Heart right ventricle (tissue), 16 donors: ENCODE data around the gene PCDHGB6. TPM values are rescaled to one million over a fixed set of nuclear protein-coding genes. Genes with fewer than 3 reads are reported as not detected.
"Not testable (repeated sequence)": the region's sequence is repeated elsewhere in the genome, so short reads cannot be mapped to it uniquely, and the experiment has no call there.

Source experiments
- ATAC-seq, 8 donors: fragments of 200-7000 bp; cut with Tn5 transposase; one replicate each; pipeline ENCODE4 v1.9.1; 2020; ENCODE audit warnings: mild to moderate bottlenecking in 8 of 8, moderate library complexity in 8 of 8, moderate number of reproducible peaks in 1 of 8
- DNase-seq, 2 donors: peaks; one replicate each; pipeline ENCODE4 v3.0.0-alpha.2; 2020
- H3K27ac ChIP-seq, 10 donors: fragments of 200-600 bp; sonication (generic) in 2 of 10; one replicate each; pipeline versions ENCODE4 v1.5.0 to v1.8.0; 2020 to 2022; ENCODE audit warnings: mild to moderate bottlenecking in 3 of 10
- H3K27me3 ChIP-seq, 7 donors: fragments of 200-600 bp; one replicate each; pipeline ENCODE4 v1.8.0; 2021 to 2022; ENCODE audit warnings: mild to moderate bottlenecking in 2 of 7
- H3K36me3 ChIP-seq, 9 donors: fragments of 200-600 bp; sonication (generic) in 1 of 9; one replicate each; pipeline versions ENCODE4 v1.5.0 to v1.8.0; 2020 to 2022; ENCODE audit warnings: mild to moderate bottlenecking in 2 of 9
- H3K4me1 ChIP-seq, 9 donors: fragments of 200-600 bp; sonication (generic) in 1 of 9; one replicate each; pipeline versions ENCODE4 v1.5.0 to v1.8.0; 2020 to 2022; ENCODE audit warnings: mild to moderate bottlenecking in 4 of 9
- H3K4me3 ChIP-seq, 10 donors: fragments of 200-600 bp; sonication (generic) in 2 of 10; one replicate each; pipeline versions ENCODE4 v1.5.0 to v1.8.0; 2020 to 2022; ENCODE audit warnings: mild to moderate bottlenecking in 7 of 10, moderate library complexity in 2 of 10
- H3K9me3 ChIP-seq, 11 donors: fragments of 200-600 bp in 10 of 11; sonication (generic) in 2 of 11; one replicate each; pipeline versions ENCODE4 v1.5.0 to v1.8.0; 2013 to 2022; ENCODE audit warnings: mild to moderate bottlenecking in 2 of 11, control low read depth in 1 of 11, moderate library complexity in 1 of 11
- CTCF ChIP-seq, 9 donors: fragments of 200-600 bp; sonication (generic) in 2 of 9; IDR thresholded peaks; one replicate each; pipeline versions ENCODE4 v1.5.0 to v1.8.0; 2021 to 2022; ENCODE audit warnings: antibody characterized with exemption in 9 of 9, mild to moderate bottlenecking in 5 of 9, moderate library complexity in 1 of 9
- WGBS, 2 donors: extraction: QIAGEN DNeasy Blood & Tissue Kit; methylation state at CpG; one replicate each; pipeline ENCODE4 v1.1.7; 2013; ENCODE audit warnings: inconsistent platforms in 1 of 2; 5-methylcytosine and 5-hydroxymethylcytosine counted together
- intact Hi-C, 10 donors: fragments of 100-400 bp; cut with DNase I; formaldehyde crosslinking; loops; one replicate each; pipeline versions ENCODE4 v1.11.1 to v1.14.2; 2022
- polyA plus RNA-seq, 2 donors: library from polyadenylated mRNA; stranded (reverse); fragments of 200-250 nt; gene quantifications; one replicate each; pipeline ENCODE4 v1.2.3, GENCODE V29; 2013
- total RNA-seq, 10 donors: library from RNA; stranded (reverse); fragmentation: NEBNext Ultra II Directional in 3 of 10; extraction: Animal tissue kit (Norgen Biotek cat#: 25700) in 3 of 10; gene quantifications; one replicate each; pipeline versions ENCODE4 v1.2.1 to v1.2.4, GENCODE V29; 2021 to 2023
- donor health status: Arrhythmogenic right ventricular cardiomyopathy.
- donor health status: ischemic (EF 13 %, LVEDD 7.1; RV severe dilation, severe dysfunction).
- donor health status: healthy with polysubstance abuse.
- donor health status: DM: no; HTN: yes; CAD: no.
- donor health status: DM: no; HTN: no; CAD: no.
- donor health status: ischemic (EF 25% LVEDD 6.9; RV normal size, moderate dysfunction).
- donor health status: ischemic (EF 25% LVEDD 5.7; RV mildly dilated, moderate dysfunction).
- donor health status: healthy.
- donor health status: DM: yes; HTN: yes; CAD: no.
- donor health status: Ischemic cardiomyopathy.
- donor health status: ischemic (EF 35%, LVEDD 5.7; RV mildly dilated, moderate dysfunction).
- donor health status: nonischemic (EF 11% LVEDD 7.7; RV severe dilation, severe dysfunction).
- donor health status: DM: yes; HTN: yes; CAD: no.
- donor health status: PGD.
- donor health status: ischemic (EF 29% LVEDD 5.4; RV normal size, mild dysfunction).
- donor health status: nonischemic (EF 23%, LVEDD 6.1; RV moderate dilation, normal function).

The PCDHGB6 gene
- total and polyA plus RNA-seq, 12 donors: 1.1 to 10.2 (median 6.4) TPM

- ATAC-seq (peak in 1 of 8 donors; percentile 17), DNase-seq (no peak)
- Histone ChIP-seq H3K4me3 (no peak overlapping the region), H3K27me3 (peaks cover 0 to 54% (median 0%) of the 10 kb centered on the region in 7 donors), H3K27ac (no peak overlapping the region), H3K36me3 (peaks cover 0 to 27% (median 0%) of the 10 kb centered on the region in 9 donors), H3K9me3 (peaks cover 0 to 97% (median 53%) of the 10 kb centered on the region in 11 donors), H3K4me1 (peaks cover 0 to 6% (median 0%) of the 10 kb centered on the region in 9 donors)
- intact Hi-C loops: no loop called here
- no peak for TF ChIP-seq CTCF (IDR thresholded peaks at IDR 0.05)
- whole genome bisulfite sequencing, 2 donors: 49 to 58% methylated on average over 43 of the region's 43 CpGs
Measured at GRCh38 chr5:141384471-141385267, 23.2 kb upstream of the PCDHGB6 start.

- DNase-seq, H3K27ac ChIP-seq, intact Hi-C loops: not testable (repeated sequence)
- peak; percentile 14 to 64 (median 53) for TF ChIP-seq CTCF (IDR thresholded peaks at IDR 0.05)
- WGBS, 2 donors: 16 to 18% methylated on average over 19 to 20 of the region's 40 CpGs
- Histone ChIP-seq H3K4me1 (peaks cover 0 to 14% (median 0%) of the 10 kb centered on the region in 9 donors), H3K27me3 (peaks cover 0 to 50% (median 0%) of the 10 kb centered on the region in 7 donors), H3K4me3 (peak within 1 kb of the TSS in 7 of 10 donors; percentile 4 to 42 (median 34)), H3K9me3 (peaks cover 0 to 97% (median 57%) of the 10 kb centered on the region in 11 donors), H3K36me3 (peaks cover 0 to 28% (median 0%) of the 10 kb centered on the region in 9 donors)
- ATAC-seq: peak; percentile 79 to 92 (median 85)
Measured at GRCh38 chr5:141387557-141388311, 20.1 kb upstream of the PCDHGB6 start, which contains the start of gene PCDHGB4. Gene PCDHGB4, plus strand, starts transcription at chr5:141387698. Its CDS starts 187 bp downstream, at chr5:141387885.

GRCh38 chr5:141388661-141389060, 19.2 kb upstream of the PCDHGB6 start:
- Histone ChIP-seq H3K9me3 (peaks cover 0 to 97% (median 62%) of the 10 kb centered on the region in 11 donors), H3K4me1 (peaks cover 0 to 14% (median 0%) of the 10 kb centered on the region in 9 donors), H3K4me3 (no peak overlapping the region), H3K27ac (no peak overlapping the region), H3K27me3 (peaks cover 0 to 50% (median 0%) of the 10 kb centered on the region in 7 donors), H3K36me3 (peaks cover 0 to 28% (median 3%) of the 10 kb centered on the region in 9 donors)
- 56 to 58% methylated on average over 10 of the region's 10 CpGs for WGBS, 2 donors
- intact Hi-C loops: no loop called here
- DNase-seq (no peak), ATAC-seq (no peak)
- TF ChIP-seq CTCF (IDR thresholded peaks at IDR 0.05): no peak
